Upper lobe of left lung (tissue), 6 donors: ENCODE measurements around the gene LHFPL5. TPM values are rescaled to one million over a fixed set of nuclear protein-coding genes. Genes with fewer than 3 reads are reported as not detected.
A peak's percentile ranks its signal among the peaks of the same experiment; 100 is the strongest.

ENCODE experiments used
- ATAC-seq, 2 donors: fragments of 200-7000 bp; cut with Tn5 transposase; one replicate each; pipeline ENCODE4 v1.9.1; 2022; ENCODE audit warnings: mild to moderate bottlenecking in 2 of 2, moderate library complexity in 2 of 2; ENCODE audit not compliant: low FRiP score in 2 of 2
- DNase-seq, 2 donors: peaks; one replicate each; pipeline ENCODE4 v3.0.0-alpha.2; 2019 to 2020
- H3K27ac ChIP-seq, 4 donors: fragments of 200-600 bp; sonication (generic); one replicate each; pipeline ENCODE4 v1.5.1; 2016 to 2019
- H3K27me3 ChIP-seq, 4 donors: fragments of 200-600 bp; sonication (generic); one replicate each; pipeline ENCODE4 v1.5.1; 2017 to 2019
- H3K36me3 ChIP-seq, 4 donors: fragments of 200-600 bp; sonication (generic); one replicate each; pipeline ENCODE4 v1.5.1; 2016 to 2019
- H3K4me1 ChIP-seq, 4 donors: fragments of 200-600 bp; sonication (generic); one replicate each; pipeline ENCODE4 v1.5.1; 2018 to 2019
- H3K4me3 ChIP-seq, 4 donors: fragments of 200-600 bp; sonication (generic); one replicate each; pipeline ENCODE4 v1.5.1; 2017 to 2019; ENCODE audit warnings: mild to moderate bottlenecking in 2 of 4, moderate library complexity in 1 of 4
- H3K9me3 ChIP-seq, 4 donors: fragments of 200-600 bp; sonication (generic); one replicate each; pipeline ENCODE4 v1.5.1; 2018 to 2019
- EP300 ChIP-seq, 4 donors: sonication (generic); formaldehyde crosslinking; IDR thresholded peaks; one replicate each; pipeline ENCODE4 v1.5.1; 2017; ENCODE audit warnings: antibody characterized with exemption in 4 of 4, control low read depth in 2 of 4
- POLR2A ChIP-seq, 4 donors: fragments of 450-650 bp; IDR thresholded peaks; one replicate each; pipeline ENCODE4 v1.5.1; 2016 to 2017; ENCODE audit warnings: antibody characterized with exemption in 4 of 4, mild to moderate bottlenecking in 2 of 4
- POLR2AphosphoS5 ChIP-seq, 2 donors: sonication (generic); formaldehyde crosslinking; IDR thresholded peaks; one replicate each; pipeline ENCODE4 v1.5.1; 2017; ENCODE audit warnings: antibody characterized with exemption in 2 of 2
- WGBS, 2 donors: methylation state at CpG; one replicate each; pipeline ENCODE4 v1.1.5; 2017 to 2018; 5-methylcytosine and 5-hydroxymethylcytosine counted together
- total RNA-seq, 6 donors: library from RNA; depleted of rRNA in 4 of 6; stranded (reverse); fragments of >200 nt in 4 of 6; gene quantifications; one replicate each; pipeline versions ENCODE4 v1.1.0 to v1.2.1, GENCODE V29; 2016 to 2021
- TF ChIP-seq, protein P1 (sequence below), 6 experiments: fragments of 450-650 bp in 4 of 6; fragments of 200-600 bp in 2 of 6; sonication (generic) in 2 of 6; IDR thresholded peaks; one replicate each; pipeline ENCODE4 v1.5.1; 2016 to 2019; ENCODE audit warnings: antibody characterized with exemption in 6 of 6
- donor health status: DM: no; HTN: no; CAD: no; lungs with moderate emphysema.
- donor health status: DM: no; HTN: yes; CAD: no; lungs with severe emphysema.

Gene LHFPL5
- total RNA-seq, 6 donors from 2014 or later, result not detected

DNA sequence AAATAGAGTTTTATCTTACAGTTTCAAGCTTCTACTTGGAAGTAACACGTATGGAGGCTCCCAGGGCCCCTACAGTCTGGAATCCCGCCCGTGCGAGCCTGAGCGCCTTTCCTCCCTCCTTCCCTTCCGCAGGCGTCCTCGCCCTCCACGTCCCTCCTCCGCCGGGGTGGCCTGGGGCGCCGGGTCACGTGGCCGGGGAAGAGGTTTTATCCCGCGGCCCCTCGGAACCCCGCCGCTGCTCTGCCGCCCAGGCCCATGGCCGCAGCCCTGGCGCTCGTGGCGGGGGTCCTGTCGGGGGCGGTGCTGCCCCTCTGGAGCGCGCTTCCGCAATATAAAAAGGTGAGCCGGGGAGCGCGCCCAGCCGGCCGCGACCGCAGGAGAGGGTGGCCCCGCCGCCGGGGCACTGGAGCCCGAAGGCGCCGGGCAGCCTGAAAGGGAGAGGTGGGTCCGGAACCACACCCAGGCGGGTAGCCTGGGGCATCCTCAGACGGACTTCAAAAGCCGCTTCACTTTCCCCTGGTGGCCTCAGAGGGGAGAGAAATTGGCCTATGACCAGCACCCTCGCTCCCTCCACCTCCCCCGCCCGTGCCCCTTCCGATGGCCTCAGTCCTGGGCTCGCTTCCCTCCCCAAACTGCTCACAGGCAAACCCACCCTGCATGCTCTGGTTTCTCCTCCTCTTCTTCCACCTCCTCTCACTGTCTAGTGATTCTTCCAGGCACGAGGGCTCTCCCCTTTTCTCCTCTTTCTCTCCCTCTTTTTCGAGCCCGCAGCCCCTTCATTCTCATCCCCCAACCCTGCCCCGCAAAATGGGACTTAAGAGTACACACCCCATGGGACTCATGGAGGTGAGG is 28.6 kb upstream of the LHFPL5 start, which contains the start of gene CLPSL2:
CLPSL2 (plus strand) TSS at position 235 of the 852 bp plus-strand sequence; CDS start at position 256, 21 bp downstream.
- Histone ChIP-seq H3K4me1 (peaks cover 5 to 12% (median 7%) of the 10 kb centered on the region in 4 donors), H3K9me3 (no peaks in the 10 kb centered on the region), H3K27ac (no peak within 1 kb of the TSS), H3K27me3 (peaks cover 0 to 5% (median 3%) of the 10 kb centered on the region in 4 donors), H3K4me3 (peak within 1 kb of the TSS in 3 of 4 donors; percentile 36 to 48 (median 45)), H3K36me3 (no peaks in the 10 kb centered on the region)
- DNase-seq, result peak in 1 of 2 donors; percentile 87
- 6 to 10% methylated on average over 13 to 48 of the region's 56 CpGs for WGBS, 2 donors
- peak in 1 of 2 donors; percentile 48 for ATAC-seq
- TF ChIP-seq, protein P1, sequence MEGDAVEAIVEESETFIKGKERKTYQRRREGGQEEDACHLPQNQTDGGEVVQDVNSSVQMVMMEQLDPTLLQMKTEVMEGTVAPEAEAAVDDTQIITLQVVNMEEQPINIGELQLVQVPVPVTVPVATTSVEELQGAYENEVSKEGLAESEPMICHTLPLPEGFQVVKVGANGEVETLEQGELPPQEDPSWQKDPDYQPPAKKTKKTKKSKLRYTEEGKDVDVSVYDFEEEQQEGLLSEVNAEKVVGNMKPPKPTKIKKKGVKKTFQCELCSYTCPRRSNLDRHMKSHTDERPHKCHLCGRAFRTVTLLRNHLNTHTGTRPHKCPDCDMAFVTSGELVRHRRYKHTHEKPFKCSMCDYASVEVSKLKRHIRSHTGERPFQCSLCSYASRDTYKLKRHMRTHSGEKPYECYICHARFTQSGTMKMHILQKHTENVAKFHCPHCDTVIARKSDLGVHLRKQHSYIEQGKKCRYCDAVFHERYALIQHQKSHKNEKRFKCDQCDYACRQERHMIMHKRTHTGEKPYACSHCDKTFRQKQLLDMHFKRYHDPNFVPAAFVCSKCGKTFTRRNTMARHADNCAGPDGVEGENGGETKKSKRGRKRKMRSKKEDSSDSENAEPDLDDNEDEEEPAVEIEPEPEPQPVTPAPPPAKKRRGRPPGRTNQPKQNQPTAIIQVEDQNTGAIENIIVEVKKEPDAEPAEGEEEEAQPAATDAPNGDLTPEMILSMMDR (IDR thresholded peaks at IDR 0.05), result no peak
- TF ChIP-seq POLR2A (IDR thresholded peaks at IDR 0.05), result no peak
- no peak for TF ChIP-seq POLR2AphosphoS5 (IDR thresholded peaks at IDR 0.05)
- no peak for TF ChIP-seq EP300 (IDR thresholded peaks at IDR 0.05)

DNA sequence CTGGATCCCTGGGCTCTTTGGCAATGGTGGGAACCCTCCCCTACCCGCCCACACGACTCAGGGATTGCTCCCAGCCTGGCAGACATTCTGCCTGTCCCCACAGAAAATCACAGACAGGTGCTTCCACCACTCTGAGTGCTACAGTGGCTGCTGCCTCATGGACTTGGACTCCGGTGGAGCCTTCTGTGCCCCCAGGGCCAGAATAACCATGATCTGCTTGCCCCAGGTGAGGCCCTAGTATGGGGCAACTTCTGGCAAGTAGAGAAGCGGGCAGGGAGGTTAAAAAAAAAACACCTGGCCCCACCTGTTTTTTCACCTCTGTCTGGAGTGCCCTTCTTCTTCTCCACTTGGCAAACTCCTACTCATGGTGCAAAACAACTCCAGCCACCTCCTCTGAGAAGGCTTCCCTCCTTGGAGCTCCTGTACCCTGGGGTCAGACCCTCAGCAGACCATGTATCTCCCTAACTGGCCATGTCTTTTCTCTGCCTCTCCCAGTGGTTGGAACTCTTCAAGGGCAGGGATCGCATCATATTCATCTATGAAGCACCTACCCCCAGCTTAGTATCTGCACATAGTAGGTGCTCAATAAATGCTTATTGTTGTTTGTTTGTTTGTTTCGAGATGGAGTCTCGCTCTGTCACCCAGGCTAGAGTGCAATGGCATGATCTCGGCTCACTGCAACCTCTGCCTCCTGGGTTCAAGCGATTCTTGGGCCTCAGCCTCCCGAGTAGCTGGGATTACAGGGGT is 27.6 kb upstream of the LHFPL5 start:
- DNase-seq (no peak), ATAC-seq (no peak)
- TF ChIP-seq POLR2A (IDR thresholded peaks at IDR 0.05), result no peak
- no peak for TF ChIP-seq EP300 (IDR thresholded peaks at IDR 0.05)
- no peak for TF ChIP-seq POLR2AphosphoS5 (IDR thresholded peaks at IDR 0.05)
- TF ChIP-seq, protein P1 (IDR thresholded peaks at IDR 0.05), result no peak
- whole genome bisulfite sequencing, 2 donors, result 84 to 86% methylated on average over 8 to 10 of the region's 10 CpGs
- peaks cover 0 to 5% (median 3%) of the 10 kb centered on the region in 4 donors for H3K27me3 ChIP-seq
- no peak overlapping the region for H3K27ac ChIP-seq
- no peak overlapping the region for H3K4me3 ChIP-seq
- H3K9me3 ChIP-seq, result no peaks in the 10 kb centered on the region
- no peaks in the 10 kb centered on the region for H3K36me3 ChIP-seq
- H3K4me1 ChIP-seq, result peaks cover 5 to 12% (median 7%) of the 10 kb centered on the region in 4 donors

DNA sequence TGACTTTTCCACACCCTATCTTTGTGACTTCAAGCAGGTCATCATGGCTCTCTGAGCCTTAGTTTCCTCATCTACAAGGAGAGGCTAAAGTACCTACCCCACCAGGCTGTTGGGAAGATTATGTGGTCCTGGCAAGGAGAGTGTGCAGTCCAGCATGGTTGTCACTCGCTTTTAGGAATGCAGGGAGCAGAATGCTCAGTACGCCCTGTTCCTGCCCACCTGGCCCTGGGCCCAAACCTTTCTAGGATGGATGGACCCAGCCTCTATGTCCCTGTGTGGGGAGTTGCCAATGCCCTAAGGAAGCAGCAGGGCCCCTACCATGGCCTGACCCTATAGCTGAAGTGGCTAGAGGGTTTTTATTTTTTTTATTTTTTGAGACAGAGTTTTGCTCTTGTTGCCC is 26.7 kb upstream of the LHFPL5 start:
- no peak for DNase-seq
- peaks cover 0 to 5% (median 3%) of the 10 kb centered on the region in 4 donors for H3K27me3 ChIP-seq
- H3K36me3 ChIP-seq, result no peaks in the 10 kb centered on the region
- H3K4me1 ChIP-seq, result peaks cover 5 to 12% (median 7%) of the 10 kb centered on the region in 4 donors
- TF ChIP-seq POLR2A (IDR thresholded peaks at IDR 0.05), result no peak
- no peak for TF ChIP-seq POLR2AphosphoS5 (IDR thresholded peaks at IDR 0.05)
- TF ChIP-seq, protein P1 (IDR thresholded peaks at IDR 0.05), result no peak
- no peak for TF ChIP-seq EP300 (IDR thresholded peaks at IDR 0.05)
- ATAC-seq, result no peak
- no peak overlapping the region for H3K4me3 ChIP-seq
- H3K9me3 ChIP-seq, result no peaks in the 10 kb centered on the region
- H3K27ac ChIP-seq, result no peak overlapping the region
- 80 to 87% methylated on average over 1 to 2 of the region's 2 CpGs for WGBS, 2 donors

DNA sequence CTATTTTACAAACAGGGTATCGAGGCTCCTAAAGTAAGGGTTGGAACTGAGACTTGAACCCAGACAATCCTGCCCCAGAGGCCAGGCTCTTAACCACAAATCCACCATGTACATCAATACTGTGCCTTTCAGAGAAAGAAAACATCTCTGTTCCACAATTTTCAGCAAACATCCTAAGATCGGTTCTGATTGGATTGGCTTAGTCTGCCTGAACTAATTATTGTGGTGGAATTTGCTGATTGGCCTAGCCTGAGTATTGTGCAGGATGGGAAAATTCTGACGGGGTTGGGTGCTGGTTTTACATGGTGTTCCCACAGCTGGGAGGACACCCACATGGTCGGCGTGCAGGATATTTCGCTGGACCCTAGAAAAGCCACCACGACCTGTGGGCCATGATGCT is 24.4 kb upstream of the LHFPL5 start, which contains the start of gene CLPSL1:
CLPSL1 (plus strand) TSS at position 301 of the 400 bp plus-strand sequence; CDS start at position 393, 92 bp downstream.
- H3K27me3 ChIP-seq, result peaks cover 0 to 5% (median 3%) of the 10 kb centered on the region in 4 donors
- H3K4me3 ChIP-seq, result no peak within 1 kb of the TSS
- 85 to 92% methylated on average over 7 of the region's 7 CpGs for WGBS, 2 donors
- peaks cover 5 to 12% (median 7%) of the 10 kb centered on the region in 4 donors for H3K4me1 ChIP-seq
- no peak for TF ChIP-seq EP300 (IDR thresholded peaks at IDR 0.05)
- TF ChIP-seq, protein P1 (IDR thresholded peaks at IDR 0.05), result no peak
- no peak for TF ChIP-seq POLR2AphosphoS5 (IDR thresholded peaks at IDR 0.05)
- no peak for TF ChIP-seq POLR2A (IDR thresholded peaks at IDR 0.05)
- H3K9me3 ChIP-seq, result no peaks in the 10 kb centered on the region
- no peak within 1 kb of the TSS for H3K27ac ChIP-seq
- no peak for ATAC-seq
- DNase-seq, result no peak
- H3K36me3 ChIP-seq, result no peaks in the 10 kb centered on the region
